ENCODE results near the gene ST7. TPM values are rescaled to one million over a fixed set of nuclear protein-coding genes. Genes with fewer than 3 reads are reported as not detected.

Gene ST7
- total RNA-seq, 1 experiment from 2014 or later, result 12.9 TPM

GRCh38 chr7:117154721-117155120 lies 201.4 kb downstream of the ST7 start:
- no peak overlapping the region for H3K23ac ChIP-seq (ENCODE audit: insufficient read length, low read depth, low read length)
- Mint-ChIP-seq H3K4me3 (no peak overlapping the region), H3K27me3 (ENCODE audit: low read depth) (no peaks in the 10 kb centered on the region), H3K4me1 (peaks cover 0 to 3% of the 10 kb centered on the region in 2 experiments; a peak in 2 of 4 replicates), H3K9me3 (no peaks in the 10 kb centered on the region), H3K27ac (no peak overlapping the region), H3K36me3 (ENCODE audit: insufficient read depth in 1 of 3, low read depth in 3 of 3) (no peaks in the 10 kb centered on the region)
- no peak overlapping the region for H4K91ac ChIP-seq (ENCODE audit: insufficient read length, low read depth, low read length)
- no peak overlapping the region for H3K4ac ChIP-seq (ENCODE audit: low read depth, low read length)
- no peaks in the 10 kb centered on the region for H3K79me2 ChIP-seq (ENCODE audit: insufficient read depth, low read length)
- no peaks in the 10 kb centered on the region for H3K79me1 ChIP-seq (ENCODE audit: insufficient read depth, low read depth, low read length, poor library complexity, severe bottlenecking)
- H3K18ac ChIP-seq (ENCODE audit: insufficient read length, low read depth, low read length), result no peak overlapping the region
- H4K5ac ChIP-seq (ENCODE audit: insufficient read length, low read depth, low read length), result no peak overlapping the region
- H2BK15ac ChIP-seq (ENCODE audit: low read depth, low read length), result no peak overlapping the region
- no peak overlapping the region for H3K27ac ChIP-seq (ENCODE audit: insufficient read length, low read depth, low read length)
- no peak overlapping the region for H2AFZ ChIP-seq (ENCODE audit: low read length)
- TF ChIP-seq, protein P1, sequence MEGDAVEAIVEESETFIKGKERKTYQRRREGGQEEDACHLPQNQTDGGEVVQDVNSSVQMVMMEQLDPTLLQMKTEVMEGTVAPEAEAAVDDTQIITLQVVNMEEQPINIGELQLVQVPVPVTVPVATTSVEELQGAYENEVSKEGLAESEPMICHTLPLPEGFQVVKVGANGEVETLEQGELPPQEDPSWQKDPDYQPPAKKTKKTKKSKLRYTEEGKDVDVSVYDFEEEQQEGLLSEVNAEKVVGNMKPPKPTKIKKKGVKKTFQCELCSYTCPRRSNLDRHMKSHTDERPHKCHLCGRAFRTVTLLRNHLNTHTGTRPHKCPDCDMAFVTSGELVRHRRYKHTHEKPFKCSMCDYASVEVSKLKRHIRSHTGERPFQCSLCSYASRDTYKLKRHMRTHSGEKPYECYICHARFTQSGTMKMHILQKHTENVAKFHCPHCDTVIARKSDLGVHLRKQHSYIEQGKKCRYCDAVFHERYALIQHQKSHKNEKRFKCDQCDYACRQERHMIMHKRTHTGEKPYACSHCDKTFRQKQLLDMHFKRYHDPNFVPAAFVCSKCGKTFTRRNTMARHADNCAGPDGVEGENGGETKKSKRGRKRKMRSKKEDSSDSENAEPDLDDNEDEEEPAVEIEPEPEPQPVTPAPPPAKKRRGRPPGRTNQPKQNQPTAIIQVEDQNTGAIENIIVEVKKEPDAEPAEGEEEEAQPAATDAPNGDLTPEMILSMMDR (conservative IDR thresholded peaks at IDR 0.05), result no peak
- H2BK12ac ChIP-seq (ENCODE audit: insufficient read length, low read depth, low read length), result no peak overlapping the region
- no peak overlapping the region for H2BK5ac ChIP-seq (ENCODE audit: insufficient read length, low read length)
- H3K9me3 ChIP-seq (ENCODE audit: control insufficient read depth, low read depth, low read length), result no peaks in the 10 kb centered on the region
- no peak overlapping the region for H3K56ac ChIP-seq (ENCODE audit: insufficient read length, low read depth, low read length)
- DNase-seq, result no peak
- no CpG with 5 or more reads among the region's 1 CpG for WGBS (ENCODE audit: extremely low coverage, insufficient read length, low lambda C conversion rate)
- H2BK20ac ChIP-seq (ENCODE audit: low read depth, low read length, poor library complexity, severe bottlenecking), result no peak overlapping the region
- peaks cover 8% of the 10 kb centered on the region; the same call in 1 of the 2 replicates for H3K4me1 ChIP-seq (ENCODE audit: insufficient read depth, low read length)
- no peaks in the 10 kb centered on the region for H3K23me2 ChIP-seq (ENCODE audit: insufficient read length, low read depth, low read length, poor library complexity, severe bottlenecking)
- no peaks in the 10 kb centered on the region for H3K27me3 ChIP-seq (ENCODE audit: insufficient read depth, low read length)
- H3K9ac ChIP-seq (ENCODE audit: extremely low read depth, insufficient read length, low read length), result no peak overlapping the region
- H3T11ph ChIP-seq (ENCODE audit: low read length), result no peak overlapping the region
- H2BK120ac ChIP-seq (ENCODE audit: low read depth, low read length, poor library complexity, severe bottlenecking), result no peak overlapping the region
- H2AK5ac ChIP-seq (ENCODE audit: insufficient read length, low read length), result no peak overlapping the region
- no peak overlapping the region for H4K8ac ChIP-seq (replicated peaks; ENCODE audit: insufficient read length, low read depth, low read length)
- H3K4me2 ChIP-seq (ENCODE audit: insufficient read depth, insufficient read length, low read length), result no peak overlapping the region
- H3K14ac ChIP-seq (ENCODE audit: insufficient read depth, low read length), result no peak overlapping the region
- no peaks in the 10 kb centered on the region for H4K20me1 ChIP-seq (ENCODE audit: control insufficient read depth, insufficient read depth, insufficient read length)
